GM21529 (cell line): ENCODE results near the gene DOCK1.
"Not testable (repeated sequence)": the region's sequence is repeated elsewhere in the genome, so short reads cannot be mapped to it uniquely, and the experiment has no call there.

Experiments
- ATAC-seq: cut with Tn5 transposase; IDR thresholded peaks from one replicate; pipeline ENCODE4 v1.9.1; 2021; ENCODE audit not compliant: unreplicated experiment

The DOCK1 gene

DNA sequence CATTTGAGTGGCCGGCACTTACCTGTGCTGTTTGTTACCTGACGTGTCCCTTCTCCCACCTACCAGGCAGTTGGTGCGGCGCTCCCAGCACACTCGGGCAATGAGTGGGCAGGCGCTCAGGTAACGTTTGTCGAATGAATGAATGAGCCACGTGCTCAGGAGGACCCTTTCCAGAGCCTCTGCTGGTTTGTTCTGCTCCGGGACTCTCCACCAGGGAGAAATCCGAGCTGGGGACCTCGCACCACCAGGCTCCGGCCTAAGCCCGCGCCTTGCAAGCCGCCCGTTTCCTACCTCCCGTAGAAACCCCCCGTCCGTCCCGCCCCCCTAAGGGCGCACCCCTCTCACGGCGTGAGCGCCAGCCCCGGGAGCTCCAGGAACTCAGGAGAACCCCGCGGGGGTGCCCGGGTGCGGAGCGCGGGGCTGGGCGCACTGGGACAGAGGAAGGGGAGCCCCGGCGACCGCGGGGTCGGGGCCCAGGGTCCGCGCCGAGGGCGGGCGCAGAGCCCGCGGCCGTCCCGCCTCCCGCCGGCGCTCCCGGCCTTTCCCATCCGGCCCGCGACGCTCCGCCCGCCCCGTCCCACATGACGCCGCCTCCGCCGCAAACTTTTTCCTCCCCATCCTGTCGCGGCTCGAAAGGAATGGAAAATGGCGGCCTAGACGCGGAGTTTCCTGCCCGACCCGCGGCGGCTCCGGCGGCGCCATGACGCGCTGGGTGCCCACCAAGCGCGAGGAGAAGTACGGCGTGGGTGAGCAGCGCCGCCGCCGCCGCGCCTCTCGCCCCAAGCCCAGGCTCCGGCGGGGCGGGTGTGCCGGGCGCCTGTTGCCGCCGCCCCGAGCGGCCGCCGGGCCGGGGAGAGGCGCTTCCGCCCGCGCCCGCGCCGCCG lies at the start of gene DOCK1:
DOCK1 (plus strand) TSS at position 611 of the 884 bp plus-strand sequence; CDS start at position 701, 90 bp downstream.
- ATAC-seq = no peak

DNA sequence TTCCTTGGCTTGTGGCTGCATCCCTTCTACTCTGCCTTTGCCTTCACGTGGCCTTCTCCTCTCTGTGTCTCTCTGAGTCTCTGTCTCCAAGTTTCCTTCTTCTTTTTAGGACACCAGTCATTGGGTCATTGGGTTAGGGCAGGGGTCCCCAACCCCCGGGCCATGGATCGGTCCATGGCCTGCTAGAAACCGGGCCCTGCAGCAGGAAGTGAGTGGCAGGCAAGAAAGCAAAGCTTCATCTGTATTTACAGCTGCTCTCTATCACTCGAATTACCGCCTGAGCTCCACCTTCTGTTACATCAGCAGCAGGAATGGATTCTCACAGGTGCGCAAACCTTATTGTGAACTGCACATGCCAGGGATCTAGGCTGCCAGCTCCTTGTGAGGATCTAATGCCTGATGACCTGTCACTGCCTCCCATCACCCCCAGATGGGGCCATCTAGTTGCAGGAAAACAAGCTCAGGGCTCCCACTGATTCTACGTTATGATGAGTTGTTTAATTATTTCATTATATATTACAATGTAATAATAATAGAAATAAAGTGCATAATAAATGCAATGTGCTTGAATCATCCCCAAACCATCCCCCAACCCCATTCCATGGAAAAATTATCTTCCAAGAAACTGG lies 47.9 kb upstream of the DOCK1 start:
- no peak for ATAC-seq

DNA sequence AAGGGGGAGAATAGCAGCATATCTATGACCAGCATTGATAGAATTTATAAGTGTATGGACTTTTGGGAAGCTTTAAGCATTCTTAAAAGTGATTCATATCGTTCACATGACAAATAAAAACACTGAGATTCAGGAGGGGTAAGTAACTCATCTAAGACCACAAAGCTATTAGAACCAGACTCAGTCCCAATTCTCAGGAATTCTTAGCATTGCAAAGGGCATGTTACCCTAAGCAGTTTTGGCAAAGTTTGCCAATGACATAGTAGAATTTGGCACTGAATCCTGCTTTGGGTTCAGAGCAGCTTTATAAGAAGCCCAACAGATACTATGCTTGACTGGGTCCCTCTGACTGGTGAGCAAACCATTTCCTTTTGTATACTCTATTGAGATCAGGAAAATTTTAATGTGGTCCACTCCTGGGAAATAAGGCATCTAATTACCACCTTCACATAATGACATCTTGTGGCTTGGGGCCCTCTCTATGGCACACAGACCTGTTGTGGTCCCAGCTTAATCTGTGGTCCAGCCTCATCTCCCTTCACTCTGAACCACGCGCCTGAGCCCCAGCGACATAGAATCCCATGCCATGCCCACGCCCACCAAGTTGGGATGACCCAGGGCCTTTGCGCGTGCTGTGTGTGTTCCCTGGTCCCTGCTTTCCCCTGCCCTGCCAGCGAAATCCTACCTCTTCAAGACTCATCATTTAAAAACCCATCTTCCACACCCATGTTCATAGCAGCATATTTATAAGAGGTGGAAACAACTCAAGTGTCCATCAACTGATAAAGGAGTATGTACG lies 37.5 kb upstream of the DOCK1 start:
- ATAC-seq = no peak

DNA sequence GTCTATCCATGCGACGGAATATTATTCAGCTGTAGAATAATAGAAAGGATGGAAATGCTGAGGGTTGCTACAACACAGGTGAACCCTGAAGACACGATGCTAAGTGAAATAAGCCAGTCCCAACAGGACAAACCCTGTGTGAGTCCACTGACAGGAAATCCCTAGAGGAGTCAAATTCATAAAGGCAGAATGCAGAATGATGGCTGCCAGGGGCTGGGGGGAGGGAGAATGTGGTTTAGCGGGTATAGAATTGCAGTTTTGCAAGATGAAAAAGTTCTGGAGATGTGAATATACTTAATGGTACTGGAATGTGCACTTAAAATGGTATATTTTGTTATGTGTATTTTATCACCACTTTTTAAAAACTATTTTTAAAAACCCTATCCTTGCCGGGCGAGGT lies 36.9 kb upstream of the DOCK1 start:
- no peak for ATAC-seq

DNA sequence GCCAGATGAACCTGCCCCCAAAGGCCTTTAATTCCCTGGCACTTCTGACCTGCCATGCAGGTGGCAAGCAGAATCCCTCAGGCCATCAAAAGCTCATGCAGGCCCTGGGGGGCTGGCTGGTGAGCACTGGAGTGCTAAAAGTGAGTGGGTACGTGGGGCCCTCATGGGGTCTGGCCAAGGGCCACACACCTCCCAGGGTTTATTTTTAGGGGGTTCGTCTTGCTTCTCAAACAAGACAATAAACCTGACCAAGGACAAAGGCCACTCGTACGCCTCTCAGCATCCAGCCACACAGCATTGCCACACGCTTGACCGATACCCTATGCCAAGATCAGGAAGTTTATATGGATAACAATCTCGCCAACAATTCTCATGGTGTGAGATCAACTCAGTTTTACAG lies 33.1 kb upstream of the DOCK1 start:
- no peak for ATAC-seq

DNA sequence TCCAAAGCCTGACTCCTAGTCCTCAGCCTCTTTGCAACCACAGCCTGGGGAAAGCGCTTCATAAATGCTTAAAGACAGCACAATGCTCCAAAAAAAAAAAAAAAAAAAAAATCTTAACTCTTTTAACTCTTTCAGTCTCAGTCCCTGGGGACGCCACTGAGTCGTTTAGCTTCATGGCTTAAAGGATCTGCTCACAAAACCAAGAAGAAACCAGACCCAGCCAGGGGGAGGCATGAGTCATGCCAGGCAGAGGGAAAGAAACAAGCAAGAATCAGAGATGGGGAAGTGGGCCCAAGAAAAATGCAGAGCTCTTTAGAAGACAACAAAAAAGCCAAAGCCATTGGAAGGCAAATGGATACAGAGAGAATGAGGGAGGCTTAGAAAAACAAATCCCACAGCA lies 32.5 kb upstream of the DOCK1 start:
- no peak for ATAC-seq

DNA sequence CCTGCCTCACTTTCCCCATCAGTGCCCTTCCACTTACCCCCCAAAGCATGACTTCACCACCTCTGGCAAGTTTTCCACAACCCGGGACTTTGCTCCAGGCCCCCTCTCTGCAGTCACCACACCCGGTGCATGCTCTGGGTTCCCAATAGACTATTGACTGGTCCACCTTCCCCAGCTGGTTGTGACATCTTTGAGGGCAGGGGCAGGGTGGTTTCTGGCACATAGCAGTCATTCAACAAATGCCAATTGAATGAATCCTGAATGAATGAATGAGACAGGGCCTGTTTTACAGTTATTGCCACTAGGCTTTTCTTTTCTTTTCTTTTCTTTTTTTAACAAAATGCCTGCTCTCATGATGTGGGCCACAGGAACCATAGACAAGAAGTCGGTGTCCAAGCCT lies 28.8 kb upstream of the DOCK1 start:
- no peak for ATAC-seq

DNA sequence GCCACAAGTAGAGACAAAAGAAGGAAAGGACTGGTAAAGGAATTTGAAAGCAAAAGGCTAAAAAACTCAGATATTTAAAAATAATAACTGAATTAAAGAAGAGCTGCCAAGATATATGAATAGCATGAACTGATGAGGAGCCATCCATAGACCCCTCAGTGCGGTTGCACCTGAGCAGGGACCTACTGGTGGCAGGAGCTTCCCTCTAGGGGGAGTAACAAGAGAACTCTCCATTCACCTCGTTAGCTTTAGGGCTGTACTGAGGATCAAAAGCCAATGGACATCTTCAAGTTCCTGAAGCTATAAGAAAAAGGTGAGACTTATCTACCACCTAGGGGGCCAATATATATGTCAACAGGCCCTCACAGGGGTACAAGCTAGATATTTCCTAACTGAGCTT lies 27.8 kb upstream of the DOCK1 start:
- no peak for ATAC-seq

DNA sequence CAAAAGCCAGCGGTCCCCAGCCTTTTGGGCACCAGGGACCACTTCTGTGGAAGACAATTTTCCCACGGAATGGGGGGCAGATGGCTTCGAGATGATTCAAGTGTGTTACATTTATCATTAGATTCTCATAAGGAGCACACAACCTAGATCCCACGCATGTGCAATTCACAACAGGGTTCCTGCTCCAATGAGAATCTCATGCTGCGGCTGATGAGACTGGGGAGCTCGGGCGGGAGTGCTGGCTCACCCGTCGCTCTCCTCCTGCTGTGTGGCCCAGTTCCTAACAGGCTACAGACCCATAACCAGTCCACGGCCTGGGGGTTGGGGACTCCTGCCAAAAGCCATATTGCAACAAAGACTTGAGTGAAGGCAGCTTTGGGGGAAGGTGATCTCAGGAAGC lies 26.6 kb upstream of the DOCK1 start:
- ATAC-seq = no peak

DNA sequence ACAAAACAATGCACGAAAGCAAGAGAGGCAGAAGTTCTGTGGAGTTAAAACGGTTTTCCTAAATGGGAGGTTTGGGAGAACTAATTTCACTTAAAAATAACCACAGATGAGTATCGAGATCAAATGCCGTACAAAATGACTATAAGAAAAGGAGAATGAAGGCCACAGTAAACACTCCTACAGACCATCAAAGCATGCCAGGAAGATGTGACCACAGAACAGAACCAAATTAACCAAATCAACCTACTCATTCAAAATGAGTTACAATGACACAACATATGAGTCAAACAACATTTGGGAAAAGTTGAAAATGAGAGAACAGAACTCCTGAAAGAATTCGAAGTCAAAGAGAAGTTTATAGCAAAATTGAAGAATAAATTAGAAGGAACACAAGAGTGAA lies 24.3 kb upstream of the DOCK1 start:
- no peak for ATAC-seq

DNA sequence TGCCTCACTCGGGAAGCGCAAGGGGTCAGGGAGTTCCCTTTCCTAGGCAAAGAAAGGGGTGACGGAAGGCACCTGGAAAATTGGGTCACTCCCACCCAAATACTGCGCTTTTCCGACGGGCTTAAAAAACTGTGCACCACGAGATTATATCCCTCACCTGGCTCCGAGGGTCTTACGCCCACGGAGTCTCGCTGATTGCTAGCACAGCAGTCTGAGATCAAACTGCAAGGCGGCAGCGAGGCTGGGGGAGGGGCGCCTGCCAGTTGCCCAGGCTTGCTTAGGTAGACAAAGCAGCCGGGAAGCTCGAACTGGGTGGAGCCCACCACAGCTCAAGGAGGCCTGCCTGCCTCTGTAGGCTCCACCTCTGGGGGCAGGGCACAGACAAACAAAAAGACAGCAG lies 23.2 kb upstream of the DOCK1 start:
- not testable (repeated sequence) for ATAC-seq

DNA sequence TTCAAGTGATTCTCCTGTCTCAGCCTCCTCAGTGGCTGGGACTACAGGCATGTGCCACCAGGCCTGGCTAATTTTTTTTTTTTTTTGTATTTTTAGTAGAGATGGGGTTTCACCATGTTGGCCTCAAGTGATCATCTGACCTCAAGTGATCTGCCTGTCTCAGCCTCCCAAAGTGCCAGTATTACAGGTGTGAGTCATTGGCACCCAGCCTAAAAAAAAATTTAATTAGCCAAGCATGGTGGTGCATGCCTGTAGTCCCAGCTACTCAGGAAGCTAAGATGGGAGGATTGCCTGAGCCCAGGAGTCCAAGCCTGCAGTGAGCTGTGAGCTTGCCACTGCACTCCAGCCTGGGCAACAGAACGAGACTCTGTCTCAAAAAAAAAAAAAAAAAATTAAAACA lies 16.8 kb upstream of the DOCK1 start:
- ATAC-seq = not testable (repeated sequence)

DNA sequence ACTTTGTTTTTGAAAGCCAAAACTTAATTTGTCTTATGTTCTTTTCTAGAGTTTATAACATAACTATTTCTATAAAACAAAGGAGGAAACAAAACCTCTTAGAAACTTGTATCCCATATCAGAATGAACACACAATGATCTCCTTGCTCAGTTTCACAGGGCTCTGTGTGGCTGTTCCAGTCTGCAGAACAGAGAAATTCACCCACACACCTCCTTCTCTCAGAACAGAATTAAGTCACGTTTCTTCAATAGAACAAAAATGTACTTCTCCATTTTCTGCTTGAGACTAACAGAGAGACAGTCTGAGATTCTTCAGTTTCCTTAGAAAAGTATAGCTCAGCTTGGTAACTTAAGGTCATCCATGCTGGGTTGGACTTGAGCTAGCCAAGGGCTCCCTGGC lies 15.8 kb upstream of the DOCK1 start:
- ATAC-seq = no peak

DNA sequence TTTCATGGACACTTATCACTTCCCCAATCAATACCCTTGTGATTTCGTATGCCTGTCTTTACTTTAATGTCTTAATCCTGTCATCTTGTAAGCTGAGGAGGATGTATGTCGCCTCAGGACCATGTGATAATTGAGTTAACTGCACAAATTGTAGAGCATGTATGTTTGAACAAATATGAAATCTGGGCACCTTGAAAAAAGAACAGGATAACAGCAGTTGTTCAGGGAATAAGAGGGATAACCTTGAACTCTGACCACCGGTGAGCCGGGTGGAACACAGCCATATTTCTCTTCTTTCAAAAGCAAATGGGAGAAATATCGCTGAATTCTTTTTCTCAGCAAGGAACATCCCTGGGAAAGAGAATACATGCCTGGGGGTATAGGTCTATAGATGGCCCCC lies 14.4 kb upstream of the DOCK1 start:
- not testable (repeated sequence) for ATAC-seq

DNA sequence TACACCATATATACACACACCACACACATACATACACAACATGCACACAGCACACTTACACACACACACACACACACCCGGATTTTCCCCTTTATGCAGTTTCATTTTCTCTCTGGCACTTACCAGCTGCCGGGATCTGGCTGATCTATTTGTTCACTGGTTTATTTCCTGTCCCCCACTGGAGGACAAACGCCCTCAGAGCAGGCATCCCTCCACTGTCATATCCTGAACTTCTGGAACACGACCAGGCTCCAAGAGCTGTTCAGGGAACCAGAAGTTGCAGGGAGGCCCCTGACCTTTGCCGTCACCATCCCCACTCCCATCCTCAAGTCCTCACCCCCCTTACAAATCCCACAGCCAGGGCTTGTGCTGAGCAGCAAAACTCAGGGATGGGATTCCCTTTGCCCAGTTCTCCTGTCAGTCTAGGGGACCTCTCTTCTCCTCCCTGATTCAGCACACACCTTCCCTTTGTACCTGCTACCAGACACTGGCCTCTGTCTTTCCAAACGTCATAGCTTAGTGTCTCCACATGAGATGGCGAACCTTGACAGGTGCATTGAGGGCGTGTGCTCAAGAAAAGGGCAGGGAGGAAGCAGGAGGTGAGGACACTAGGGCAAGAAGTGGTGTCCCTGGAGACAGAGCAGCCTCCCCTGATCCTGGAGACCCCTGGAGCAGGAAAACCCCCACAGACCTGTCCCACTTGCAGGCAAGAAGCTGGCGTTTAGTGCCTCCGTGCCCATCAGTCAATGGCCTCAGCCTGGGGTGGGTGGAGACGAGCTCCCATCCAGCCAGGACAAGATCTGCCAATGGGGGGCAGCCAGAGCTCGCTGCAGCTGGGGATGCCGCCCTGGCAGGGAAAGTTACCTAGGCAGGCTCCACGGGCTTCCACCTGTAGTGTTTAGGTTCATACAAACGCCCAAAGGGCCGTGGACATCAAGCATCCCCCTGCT lies 12.7 kb upstream of the DOCK1 start:
- ATAC-seq = no peak

DNA sequence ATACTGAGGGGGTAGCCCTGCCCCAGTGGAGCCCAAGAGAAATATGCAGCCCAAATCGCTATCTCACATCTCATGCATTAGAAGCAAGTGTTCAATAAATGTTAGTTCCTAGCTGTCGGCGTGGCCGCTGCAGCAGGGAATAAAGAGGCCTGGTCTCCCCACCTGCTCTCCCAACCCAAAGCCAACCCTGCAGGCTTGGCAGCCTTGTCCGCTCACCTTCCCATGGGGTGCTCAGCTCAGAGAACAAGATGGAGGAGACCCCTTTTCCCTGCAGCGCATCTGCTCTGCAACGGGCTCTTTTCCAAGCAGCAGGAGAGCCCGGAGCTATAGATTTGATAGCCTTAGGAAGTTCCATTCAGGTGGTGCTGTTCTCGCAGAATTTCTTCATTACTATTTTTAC lies 12.0 kb upstream of the DOCK1 start:
- no peak for ATAC-seq

DNA sequence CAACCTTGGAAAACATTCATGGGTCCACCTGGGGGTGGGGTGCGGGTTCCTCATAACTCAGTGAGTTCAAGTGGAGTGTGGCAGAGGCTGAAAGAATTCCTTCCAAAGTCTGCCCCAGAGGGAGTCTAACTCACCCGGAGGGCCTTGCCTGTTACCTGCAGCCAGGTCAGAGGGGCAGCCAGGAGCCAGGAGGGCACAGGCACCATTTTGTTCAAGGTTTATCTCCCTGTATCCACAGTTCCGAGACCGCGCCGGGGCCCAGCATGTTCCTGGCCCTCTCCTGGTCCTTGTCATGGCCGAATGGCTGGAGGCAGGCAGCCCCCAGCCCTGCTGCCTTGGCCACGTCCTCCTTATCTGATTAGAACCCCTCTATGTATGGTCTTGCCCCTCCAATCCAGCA lies 11.4 kb upstream of the DOCK1 start:
- no peak for ATAC-seq

DNA sequence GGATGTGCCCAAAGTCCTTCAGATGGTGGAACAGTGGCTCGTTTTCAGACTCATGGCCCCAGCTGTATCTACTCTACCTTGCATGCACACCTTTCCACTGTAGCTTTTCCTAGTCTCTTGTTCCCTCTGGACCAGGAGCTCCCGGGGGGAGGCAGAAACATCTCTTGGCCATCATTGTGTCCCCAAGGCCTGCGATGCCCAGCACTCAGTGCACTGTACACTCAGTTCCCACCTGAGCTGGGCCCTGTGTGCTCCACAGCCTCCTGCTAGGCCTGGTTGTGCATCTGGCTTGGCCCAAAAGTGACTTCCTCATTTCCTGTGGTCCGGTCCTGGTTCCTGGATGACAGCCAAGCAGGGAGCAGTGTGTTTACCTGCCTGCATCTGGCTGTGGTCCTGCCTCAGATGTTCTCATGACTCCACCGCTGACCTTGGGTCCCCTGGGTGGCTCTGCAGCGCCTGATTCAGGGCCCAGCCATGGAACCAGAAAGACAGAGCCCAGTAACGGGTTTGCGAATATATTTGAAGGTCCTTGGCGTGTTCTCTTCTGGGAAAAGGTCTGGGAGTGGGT lies 9.9 kb upstream of the DOCK1 start:
- no peak for ATAC-seq

DNA sequence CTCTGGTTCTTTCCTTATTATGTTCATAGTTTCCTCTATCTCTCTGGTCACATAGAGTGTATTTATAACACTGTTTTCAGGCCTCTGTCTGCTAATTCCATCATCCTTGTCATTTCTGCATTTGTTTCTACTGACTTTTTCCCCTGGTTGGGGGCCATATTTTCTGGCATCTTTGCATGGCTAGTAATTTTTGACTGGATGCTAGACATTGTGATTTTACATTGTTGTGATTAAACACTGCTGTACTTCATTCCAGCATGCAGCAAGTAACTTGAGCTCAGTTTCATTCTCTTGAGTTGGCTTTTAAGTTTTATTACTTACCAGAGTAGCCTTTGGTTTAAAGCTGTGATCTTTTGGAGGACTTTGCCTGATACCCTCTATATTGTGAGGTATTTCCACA lies 6.8 kb upstream of the DOCK1 start:
- no peak for ATAC-seq

DNA sequence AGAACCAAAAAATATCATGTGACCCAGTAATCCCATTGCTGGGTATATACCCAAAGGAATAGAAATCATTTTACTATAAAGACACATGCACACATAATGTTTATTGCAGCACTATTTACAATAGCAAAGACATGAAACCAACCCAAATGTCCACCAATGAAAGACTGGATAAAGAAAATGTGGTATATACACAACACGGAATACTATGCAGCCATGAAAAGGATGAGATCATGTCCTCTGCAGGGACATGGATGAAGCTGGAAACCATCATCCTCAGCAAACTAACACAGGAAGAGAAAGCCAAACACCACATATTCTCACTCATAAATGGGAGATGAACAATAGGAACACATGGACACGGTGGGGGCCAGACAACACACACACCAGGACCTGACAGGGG lies 5.7 kb upstream of the DOCK1 start:
- ATAC-seq = not testable (repeated sequence)
